K562 (cell line): ENCODE data around the gene TNF. TPM values are rescaled to one million over a fixed set of nuclear protein-coding genes. Genes with fewer than 3 reads are reported as not detected.

Experiments used
- ARID1B ChIP-seq: fragments of 450-650 bp; IDR thresholded peaks from 2 replicates; pipeline ENCODE4 v1.6.1; 2016; ENCODE audit warnings: antibody characterized with exemption, mild to moderate bottlenecking, inconsistent platforms
- BRD9 ChIP-seq: fragments of 450-650 bp; IDR thresholded peaks from 2 replicates; pipeline ENCODE4 v1.6.1; 2018; ENCODE audit warnings: low read depth; ENCODE audit not compliant: partially characterized antibody
- CBX8 ChIP-seq: fragments of 200-600 bp; sonication (generic); IDR thresholded peaks from 2 replicates; pipeline ENCODE4 v1.6.1; 2012; ENCODE audit warnings: borderline replicate concordance, mixed run types, low read depth, mild to moderate bottlenecking, moderate library complexity, mixed read lengths, low read length, control low read depth, inconsistent platforms; ENCODE audit not compliant: poor library complexity, severe bottlenecking; ENCODE audit errors: extremely low read depth
- DIDO1 ChIP-seq: fragments of 450-650 bp; IDR thresholded peaks from 2 replicates; pipeline ENCODE4 v1.6.1; 2016; ENCODE audit warnings: low read depth, missing biosample characterization, missing genetic modification characterization
- IRF9 ChIP-seq: fragments of 450-650 bp; IDR thresholded peaks from 2 replicates; pipeline ENCODE4 v1.6.1; 2016; ENCODE audit warnings: missing biosample characterization, missing genetic modification characterization
- KDM1A ChIP-seq, 2 experiments: fragments of 450-650 bp; IDR thresholded peaks; 2 replicates each; pipeline ENCODE4 v1.6.1; 2016; ENCODE audit warnings: mild to moderate bottlenecking in 2 of 2
- KDM2B ChIP-seq: fragments of 250-450 bp; sonication (Bioruptor Pico); IDR thresholded peaks from 2 replicates; pipeline ENCODE4 v1.8.0; 2021; ENCODE audit warnings: mild to moderate bottlenecking, moderate library complexity
- MEF2A ChIP-seq: IDR thresholded peaks from 2 replicates; pipeline ENCODE4 v1.6.1; 2011; ENCODE audit warnings: low read depth, mild to moderate bottlenecking, low read length, moderate library complexity; ENCODE audit not compliant: control insufficient read depth
- NCOR1 ChIP-seq: fragments of 450-650 bp; IDR thresholded peaks from 2 replicates; pipeline ENCODE4 v1.6.1; 2016; ENCODE audit warnings: mild to moderate bottlenecking, moderate library complexity
- PBX2 ChIP-seq, 2 experiments: IDR thresholded peaks in 1 of 2; conservative IDR thresholded peaks in 1 of 2; 2 replicates each; pipeline ENCODE4 v1.6.1; 2016; ENCODE audit warnings: low read depth in 2 of 2, mild to moderate bottlenecking in 1 of 2, missing compliant biosample characterization in 1 of 2, missing genetic modification characterization in 1 of 2, moderate library complexity in 1 of 2
- PTBP1 ChIP-seq: fragments of 200-400 bp; formaldehyde crosslinking; IDR thresholded peaks from 2 replicates; pipeline ENCODE4 v1.6.1; 2017; ENCODE audit warnings: low read depth, low read length
- RAD21 ChIP-seq, 2 experiments: fragments of 250-450 bp in 1 of 2; fragments of 450-650 bp in 1 of 2; sonication (Bioruptor Pico) in 1 of 2; formaldehyde crosslinking in 1 of 2; IDR thresholded peaks in 1 of 2; conservative IDR thresholded peaks in 1 of 2; 2 replicates each; pipeline versions ENCODE4 v1.4.0 to v1.8.0; 2020 to 2022; ENCODE audit warnings: mild to moderate bottlenecking in 2 of 2, moderate library complexity in 1 of 2
- RFX5 ChIP-seq: IDR thresholded peaks from 2 replicates; pipeline ENCODE4 v1.6.1; 2011; ENCODE audit warnings: low read depth, mild to moderate bottlenecking, improper control_type of control experiment, low read length
- SNIP1 ChIP-seq: fragments of 450-650 bp; IDR thresholded peaks from 2 replicates; pipeline ENCODE4 v1.7.1; 2017; ENCODE audit warnings: low read depth, mild to moderate bottlenecking
- STAT5B ChIP-seq: fragments of 250-450 bp; sonication (Bioruptor Pico); IDR thresholded peaks from 2 replicates; pipeline ENCODE4 v1.8.0; 2021; ENCODE audit warnings: mild to moderate bottlenecking, inconsistent platforms
- TAF9B ChIP-seq: fragments of 450-650 bp; IDR thresholded peaks from 2 replicates; pipeline ENCODE4 v1.6.1; 2018; ENCODE audit warnings: mild to moderate bottlenecking; ENCODE audit not compliant: partially characterized antibody
- ZBTB7A ChIP-seq: IDR thresholded peaks from 2 replicates; pipeline ENCODE4 v1.6.1; 2011; ENCODE audit warnings: low read depth, mild to moderate bottlenecking, low read length, moderate library complexity, borderline replicate concordance; ENCODE audit not compliant: control insufficient read depth
- ZBTB9 ChIP-seq: fragments of 450-650 bp; formaldehyde crosslinking; IDR thresholded peaks from 2 replicates; pipeline ENCODE4 v1.4.0; 2020; ENCODE audit warnings: mild to moderate bottlenecking, moderate library complexity
- ZNF140 ChIP-seq: fragments of 250-450 bp; sonication (Bioruptor Pico); IDR thresholded peaks from 2 replicates; pipeline ENCODE4 v1.8.0; 2021; ENCODE audit warnings: moderate library complexity, mild to moderate bottlenecking, inconsistent platforms
- ZNF175 ChIP-seq: fragments of 200-800 bp; sonication (Bioruptor generic); IDR thresholded peaks from 2 replicates; pipeline ENCODE4 v1.6.1; 2016; ENCODE audit warnings: low read depth, mild to moderate bottlenecking, missing genetic modification characterization, missing compliant biosample characterization
- ZNF551 ChIP-seq: fragments of 250-450 bp; sonication (Bioruptor Pico); IDR thresholded peaks from 2 replicates; pipeline ENCODE4 v1.5.0; 2021; ENCODE audit warnings: mild to moderate bottlenecking, moderate library complexity
- polyA plus RNA-seq, 8 experiments: library from polyadenylated mRNA; depleted of rRNA in 4 of 8; stranded (reverse) in 5 of 8; unstranded in 3 of 8; fragments of >200 nt; fragmentation: Nextera tagmentation in 2 of 8; fragmentation: Illumina TruSeq in 1 of 8; extraction: Ambion mirVana in 2 of 8; extraction: Trizol in 1 of 8; gene quantifications; 2 replicates each; pipeline versions ENCODE4 v1.2.1 to v1.2.3, GENCODE V29; 2011 to 2014; ENCODE audit warnings: inconsistent platforms in 1 of 8, missing spikeins in 1 of 8
- total RNA-seq, 7 experiments: library from RNA; depleted of rRNA in 6 of 7; stranded (reverse); fragments of >200 nt in 6 of 7; fragmentation: Illumina TruSeq in 2 of 7; extraction: Trizol in 2 of 7; gene quantifications; 2 replicates each; pipeline versions ENCODE4 v1.2.1 to v1.2.3, GENCODE V29; 2011 to 2021; ENCODE audit warnings: low replicate concordance in 1 of 7

Gene TNF
- total and polyA plus RNA-seq, 9 of the 15 experiments (the other 6 are each of a cell fraction or from before 2014, with no cell fraction given), result 0.08 to 0.40 TPM; not detected in 7

GRCh38 chr6:31541658-31542521 lies 33.5 kb upstream of the TNF start, which contains the start of gene DDX39B (continued):
- peak; percentile 100 for TF ChIP-seq TAF9B
- no peak for TF ChIP-seq SNIP1
- no peak for TF ChIP-seq STAT5B (CRISPR knock-in tag)
- no peak for TF ChIP-seq PBX2 (CRISPR knock-in tag; IDR thresholded peaks at IDR 0.05; ENCODE audit: low read depth)
- TF ChIP-seq PBX2 (tag; conservative IDR thresholded peaks at IDR 0.05; ENCODE audit: low read depth), result no peak
- TF ChIP-seq KDM2B (CRISPR knock-in tag), result no peak
- no peak for TF ChIP-seq ZBTB7A
- TF ChIP-seq IRF9 (tag), result peak; percentile 24; the same call in 1 of the 2 replicates
- no peak for TF ChIP-seq ZNF551
- no peak for TF ChIP-seq CBX8
- no peak for TF ChIP-seq RAD21 (CRISPR knock-in tag; conservative IDR thresholded peaks at IDR 0.05 in 1 of 2, IDR thresholded peaks at IDR 0.05 in 1 of 2)
- peak; percentile 36; the same call in 1 of the 2 replicates for TF ChIP-seq ZBTB9 (CRISPR knock-in tag)
- TF ChIP-seq KDM1A (IDR thresholded peaks at IDR 0.05), result 0 out of 4 replicates have a peak, but pooled peaks of 1 of the 2 experiments have one; percentile 9
- no peak for TF ChIP-seq ZNF175 (CRISPR knock-in tag)
- peak; percentile 100 for TF ChIP-seq BRD9
- no peak for TF ChIP-seq MEF2A
- TF ChIP-seq PTBP1, result 0 out of 2 replicates have a peak, but pooled peaks have one; percentile 61
- peak; percentile 38; the same call in 1 of the 2 replicates for TF ChIP-seq DIDO1 (tag)
- no peak for TF ChIP-seq RFX5
- no peak for TF ChIP-seq ZNF140 (CRISPR knock-in tag)
- peak; percentile 52 for TF ChIP-seq ARID1B
- TF ChIP-seq NCOR1, result peak; percentile 59
